Measurements from ENCODE around the gene ZNF747.
"Not testable (repeated sequence)": the region's sequence is repeated elsewhere in the genome, so short reads cannot be mapped to it uniquely, and the experiment has no call there.

ZNF747 gene

DNA sequence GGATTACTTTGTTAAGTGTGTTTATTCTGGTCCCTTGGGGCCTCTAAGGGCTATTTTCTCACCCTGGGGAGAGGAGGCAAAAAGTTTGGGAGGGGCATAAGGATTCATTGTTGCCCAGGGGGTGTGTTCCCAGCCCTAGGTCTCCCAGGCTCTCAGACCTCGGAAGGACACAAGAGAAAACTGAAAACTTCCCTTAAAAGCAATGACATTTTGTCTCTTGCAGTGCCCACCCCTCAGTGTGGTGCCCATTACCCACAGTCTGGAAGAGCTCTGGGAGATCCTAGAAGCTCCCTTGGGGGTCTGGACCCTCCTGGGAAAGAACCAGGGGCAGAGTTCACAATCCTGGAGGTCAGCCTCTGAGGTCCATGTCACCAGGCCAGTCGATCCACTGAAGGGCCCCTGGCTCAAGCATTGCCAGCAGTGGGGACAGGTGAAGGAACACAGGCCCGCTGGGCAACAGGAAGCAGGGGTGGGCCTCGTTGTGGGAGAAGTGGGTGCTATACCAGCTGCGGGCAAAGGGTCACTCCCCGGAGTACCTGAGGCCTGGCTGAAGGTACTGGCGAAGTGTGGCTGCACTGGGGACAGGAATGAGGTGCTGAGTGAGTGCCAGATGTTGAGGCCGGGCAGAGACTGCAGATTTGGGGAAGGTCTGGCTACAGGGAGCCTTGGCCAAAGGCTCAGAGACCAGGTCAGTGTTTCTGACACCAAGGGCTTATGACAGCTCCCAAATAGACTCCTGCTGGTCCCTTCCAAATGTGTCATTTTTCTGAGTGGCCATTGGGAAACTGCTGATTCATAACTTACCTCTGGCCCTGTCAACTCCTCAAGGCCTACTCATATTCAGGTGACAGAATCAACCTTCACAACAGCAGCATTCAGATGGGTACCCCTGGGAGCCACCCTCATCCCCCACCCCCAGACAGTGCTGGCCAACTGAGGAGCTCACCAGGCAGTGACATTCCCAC lies 4.6 kb upstream of the ZNF747 start:
- intact Hi-C loops (cut with DNase I): loop anchor here (5.0 to 10.0 kb wide), 2 partner anchors 33 to 116 kb away; partner anchors contain the start of genes FBRS, PRR14 and ZNF688
- DNase-seq: no peak

DNA sequence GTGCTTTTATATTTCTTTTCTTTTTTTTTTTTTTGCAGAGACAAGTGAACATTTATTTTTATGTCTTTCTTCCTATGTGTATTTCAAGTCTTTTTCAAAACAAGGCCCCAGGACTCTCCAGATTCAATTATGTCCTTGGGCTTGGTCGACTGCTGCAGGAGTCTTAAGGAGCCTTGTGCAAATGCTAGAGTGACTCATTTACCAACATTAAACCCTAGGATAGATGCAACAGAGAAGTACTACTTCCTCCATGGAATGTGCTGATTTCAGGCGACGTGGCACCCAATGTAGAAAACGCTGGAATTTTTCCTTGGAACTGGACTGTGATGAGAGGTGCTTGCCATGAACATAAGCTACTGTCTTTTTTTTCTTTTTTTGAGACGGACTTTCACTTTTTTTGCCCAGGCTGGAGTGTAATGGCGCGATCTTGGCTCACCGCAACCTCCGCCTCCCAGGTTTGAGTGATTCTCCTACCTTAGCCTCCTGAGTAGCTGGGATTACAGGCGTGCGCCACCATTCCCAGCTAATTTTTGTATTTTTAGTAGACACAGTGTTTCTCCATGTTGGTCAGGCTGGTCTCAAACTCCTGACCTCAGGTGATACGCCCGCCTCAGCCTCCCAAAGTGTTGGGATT lies 1.9 kb upstream of the ZNF747 start:
- DNase-seq: not testable (repeated sequence)
- intact Hi-C loops (cut with DNase I): loop anchor here (5.0 to 10.0 kb wide), 2 partner anchors 36 to 118 kb away; partner anchors contain the start of genes FBRS, PRR14 and ZNF688

DNA sequence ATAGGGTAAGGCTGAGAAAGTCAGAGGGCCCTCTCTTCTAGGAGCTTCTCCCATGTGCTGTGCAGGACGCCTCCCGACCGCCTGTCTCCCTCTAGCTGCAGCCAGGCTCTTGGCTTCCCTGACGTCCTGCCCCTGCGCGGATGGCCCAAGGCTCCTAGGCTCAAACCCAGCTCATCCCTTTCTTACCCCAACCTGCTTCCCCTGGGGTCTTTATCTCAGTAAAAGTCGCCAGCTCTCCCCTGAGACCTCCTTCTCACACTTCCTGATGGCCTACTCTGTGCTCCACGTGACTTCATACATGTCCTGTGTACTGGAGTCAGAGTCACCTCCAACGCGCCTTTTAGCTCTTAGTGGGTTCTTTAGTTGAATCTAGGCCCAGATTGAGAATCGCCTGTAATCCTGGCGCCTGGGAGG lies 1.1 kb upstream of the ZNF747 start:
- peak in 38 of 42 donors; percentile 14 to 72 (median 54) for DNase-seq
- intact Hi-C loops (cut with DNase I): loop anchor here (5.0 to 10.0 kb wide), 2 partner anchors 37 to 119 kb away; partner anchors contain the start of genes FBRS, PRR14 and ZNF688

GRCh38 chr16:30535106-30535776 lies 583 bp upstream of the ZNF747 start:
- no peak for DNase-seq

DNA sequence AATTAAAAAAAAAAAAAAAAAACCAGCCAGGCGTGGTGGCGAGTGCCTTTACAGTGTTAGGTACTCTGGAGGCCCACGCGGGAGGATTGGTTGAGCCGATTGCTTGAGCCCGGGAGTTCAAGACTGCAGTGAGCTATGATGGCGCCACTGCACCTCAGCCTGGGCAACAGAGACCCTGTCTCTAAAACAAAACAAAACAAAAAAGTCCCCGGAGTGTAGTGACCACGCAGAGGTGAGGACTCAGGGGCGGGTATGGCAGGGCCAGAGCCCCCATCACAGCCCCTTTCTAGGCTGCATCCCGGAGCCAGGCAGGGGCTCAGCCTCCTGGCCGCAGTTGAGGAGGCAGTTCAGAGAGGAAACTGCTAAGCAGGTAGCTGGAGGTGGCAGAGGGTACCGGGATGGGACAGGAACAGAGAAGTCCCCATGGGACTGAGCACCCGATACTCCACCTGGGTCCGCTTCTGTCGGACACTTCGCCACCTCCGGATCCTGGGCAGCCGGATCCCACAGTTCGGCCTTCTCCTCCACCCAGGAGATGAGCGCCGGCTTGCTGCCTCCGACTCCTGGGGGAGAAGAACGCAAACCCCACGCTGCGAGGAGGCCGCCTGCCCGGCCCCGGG lies 800 bp downstream of the ZNF747 start:
- intact Hi-C loops (cut with DNase I): loop anchor here (1.0 to 10.0 kb wide), 2 partner anchors 24 to 121 kb away; partner anchors contain the start of genes FBRS, PRR14 and ZNF764
- no peak for DNase-seq

More at GRCh38 chr16:30535106-30535776, 583 bp upstream of the ZNF747 start:
- intact Hi-C loops (cut with DNase I): loop anchor here (5.0 to 10.0 kb wide), 2 partner anchors 37 to 120 kb away; partner anchors contain the start of genes FBRS, PRR14 and ZNF688

GRCh38 chr16:30533146-30533522 lies 1.5 kb downstream of the ZNF747 start:
- intact Hi-C loops (cut with DNase I): loop anchor here (10.0 kb wide), 1 partner anchor 122 kb away; the partner anchor contains the start of genes FBRS and PRR14
- no peak for DNase-seq

GRCh38 chr16:30532285-30533145 lies 2.1 kb downstream of the ZNF747 start:
- DNase-seq: no peak
- intact Hi-C loops (cut with DNase I): loop anchor here (10.0 kb wide), 1 partner anchor 122 kb away; the partner anchor contains the start of genes FBRS and PRR14

- DNase-seq: no peak
These were observed 4.3 kb downstream of the ZNF747 start for GRCh38 chr16:30530163-30531037.

GRCh38 chr16:30528799-30529457 lies 5.7 kb downstream of the ZNF747 start:
- no peak for DNase-seq
- intact Hi-C loops (cut with DNase I): loop anchor here (5.0 kb wide), 1 partner anchor 82 kb away; the partner anchor contains the start of gene SEPHS2

More at GRCh38 chr16:30530163-30531037, 4.3 kb downstream of the ZNF747 start:
- intact Hi-C loops (cut with DNase I): loop anchor here (10.0 kb wide), 1 partner anchor 124 kb away; the partner anchor contains the start of genes FBRS and PRR14

- DNase-seq: peak in 5 of 42 donors; percentile 22 to 31 (median 29)
- intact Hi-C loops (cut with DNase I): loop anchor here (5.0 kb wide), 1 partner anchor 80 kb away; the partner anchor contains the start of gene SEPHS2
These were observed 7.0 kb downstream of the ZNF747 start for GRCh38 chr16:30527635-30528178.

DNA sequence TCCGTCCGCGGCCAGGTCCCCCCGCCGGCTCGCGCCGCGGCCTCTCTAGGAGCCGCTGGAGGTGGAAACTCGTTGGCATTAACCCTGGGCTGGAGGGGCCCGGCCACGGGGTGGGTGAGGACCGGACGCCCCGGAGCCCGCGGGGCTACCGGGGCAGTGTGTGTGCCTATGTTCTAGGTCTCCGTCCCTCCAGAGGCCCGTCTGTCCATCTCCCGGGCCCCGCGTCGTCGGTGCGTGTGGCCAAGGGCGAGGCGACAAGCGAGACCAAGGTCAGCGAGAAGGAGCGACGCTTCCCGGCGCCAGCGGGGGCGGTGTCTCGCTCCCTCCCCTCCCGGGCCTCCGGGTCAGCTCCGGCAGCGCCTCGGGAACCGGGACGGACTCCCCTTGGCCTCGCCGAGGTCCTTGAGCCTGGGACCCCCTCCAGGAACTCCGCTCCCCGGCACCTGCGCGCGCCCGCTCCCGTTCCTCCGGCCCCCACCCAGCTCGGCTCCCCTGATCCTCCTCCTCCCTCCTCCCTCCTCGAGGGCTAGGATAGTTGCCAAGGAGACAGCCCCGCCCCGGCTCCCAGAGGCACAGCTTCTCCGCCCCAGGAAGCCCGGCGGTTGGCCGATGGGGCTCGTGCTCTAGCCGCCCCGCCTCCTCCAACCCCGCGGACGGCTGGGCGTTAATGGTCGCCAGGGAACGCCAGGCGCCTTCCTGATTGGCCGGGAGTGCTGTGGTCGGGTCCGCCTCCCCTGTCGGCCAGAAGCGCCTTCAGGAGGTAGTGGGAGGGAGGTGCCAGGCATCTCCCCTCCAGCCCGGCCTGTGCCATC lies 7.6 kb downstream of the ZNF747 start:
- peak; percentile 92 to 99 (median 98) for DNase-seq
- intact Hi-C loops (cut with DNase I): loop anchor here (5.0 kb wide), 1 partner anchor 80 kb away; the partner anchor contains the start of gene SEPHS2

DNA sequence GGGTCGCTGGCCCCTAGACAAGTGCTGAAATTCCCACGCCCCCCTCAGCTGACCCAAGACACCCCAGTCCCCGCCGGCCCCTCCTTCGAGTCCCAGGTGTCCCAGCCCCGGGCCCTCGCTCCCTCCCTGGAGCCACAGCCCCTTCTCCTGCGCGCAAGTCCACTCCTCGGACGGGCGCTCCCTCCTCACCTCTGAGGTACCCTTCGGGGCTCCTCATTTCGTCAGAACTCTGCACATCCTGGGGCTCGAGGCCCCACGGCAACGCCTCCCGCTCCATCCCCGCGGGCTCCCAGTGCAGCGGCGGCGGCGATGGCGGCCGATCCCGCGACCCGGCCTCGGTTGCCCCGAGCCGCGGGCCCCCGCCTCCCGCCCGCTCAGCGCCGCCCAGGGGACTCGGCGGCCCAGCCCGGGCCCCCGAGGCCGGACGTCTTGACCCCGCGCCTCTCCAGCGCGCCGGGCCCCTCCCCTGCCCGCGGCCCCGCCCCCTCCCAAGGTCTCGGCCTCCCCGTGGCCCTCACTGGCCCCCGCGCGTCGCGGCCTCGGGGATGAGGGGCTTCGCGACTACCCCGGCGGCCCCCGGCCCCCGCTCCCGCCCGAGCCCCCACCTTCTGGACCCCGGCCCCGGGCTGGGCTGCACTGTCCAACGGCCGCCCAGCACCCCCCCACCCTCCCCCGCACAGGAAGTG lies 8.4 kb downstream of the ZNF747 start, which contains the start of gene ZNF768:
ZNF768 (minus strand) TSS at position 430 of the 686 bp plus-strand sequence; CDS start at position 277, 153 bp downstream.
- intact Hi-C loops (cut with DNase I): loop anchor here (5.0 kb wide), 1 partner anchor 79 kb away; the partner anchor contains the start of gene SEPHS2

DNA sequence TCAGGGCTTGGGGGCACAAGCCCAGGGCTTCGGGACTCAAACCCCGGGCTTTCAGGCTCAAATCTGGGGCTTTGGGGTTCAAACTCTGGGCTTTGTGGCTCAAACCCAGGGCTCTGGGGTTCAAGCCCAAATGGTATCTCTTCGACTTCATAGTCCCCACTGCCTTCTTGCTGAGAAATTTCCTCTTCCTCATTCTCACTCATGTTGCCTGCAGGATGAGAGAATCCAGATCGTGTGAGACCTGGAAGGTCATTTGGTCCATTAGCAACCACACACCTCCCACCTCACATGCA lies 8.9 kb downstream of the ZNF747 start:
- DNase-seq: no peak
- intact Hi-C loops (cut with DNase I): loop anchor here (5.0 kb wide), 1 partner anchor 78 kb away; the partner anchor contains the start of gene SEPHS2

More for the DNA sequence above, 8.4 kb downstream of the ZNF747 start, which contains the start of gene ZNF768:
- peak in 27 of 42 donors; percentile 10 to 81 (median 46) for DNase-seq

Data from head of caudate nucleus (tissue), 42 donors.